Activated CD4-positive, alpha-beta T cell treated with anti-CD3 and anti-CD28 coated beads, Interleukin-2, amount 50 U/mL, for 48 hours (primary cell): ENCODE data around the gene FBXL7.

Experiments
- DNase-seq, 2 experiments: peaks; one replicate each; pipeline ENCODE4 v3.0.0-alpha.2; 2020

The FBXL7 gene

GRCh38 chr5:15786326-15786725 is 286.3 kb downstream of the FBXL7 start:
- DNase-seq: no peak

GRCh38 chr5:15786884-15787283 is 286.9 kb downstream of the FBXL7 start:
- DNase-seq: no peak

- no peak for DNase-seq
Measured at GRCh38 chr5:15787681-15788080, 287.7 kb downstream of the FBXL7 start.

- no peak for DNase-seq
Measured at GRCh38 chr5:15789642-15790041, 289.7 kb downstream of the FBXL7 start.

GRCh38 chr5:15790446-15791018 is 290.6 kb downstream of the FBXL7 start:
- no peak for DNase-seq

- no peak for DNase-seq
Measured at GRCh38 chr5:15791274-15791673, 291.3 kb downstream of the FBXL7 start.

GRCh38 chr5:15791859-15792258 is 291.9 kb downstream of the FBXL7 start:
- DNase-seq: no peak

GRCh38 chr5:15794052-15794985 is 294.3 kb downstream of the FBXL7 start:
- no peak for DNase-seq

GRCh38 chr5:15796096-15796495 is 296.1 kb downstream of the FBXL7 start:
- DNase-seq: no peak

GRCh38 chr5:15796557-15796956 is 296.6 kb downstream of the FBXL7 start:
- no peak for DNase-seq

GRCh38 chr5:15797116-15797515 is 297.1 kb downstream of the FBXL7 start:
- DNase-seq: no peak

GRCh38 chr5:15798006-15798405 is 298.0 kb downstream of the FBXL7 start:
- no peak for DNase-seq

- DNase-seq: no peak
Measured at GRCh38 chr5:15799014-15799413, 299.0 kb downstream of the FBXL7 start.

GRCh38 chr5:15799612-15800011 is 299.6 kb downstream of the FBXL7 start:
- DNase-seq: no peak

- no peak for DNase-seq
Measured at GRCh38 chr5:15803280-15803679, 303.3 kb downstream of the FBXL7 start.

GRCh38 chr5:15806613-15807012 is 306.6 kb downstream of the FBXL7 start:
- DNase-seq: no peak

- DNase-seq: no peak
Measured at GRCh38 chr5:15807248-15807647, 307.3 kb downstream of the FBXL7 start.

- DNase-seq: no peak
Measured at GRCh38 chr5:15807871-15808270, 307.9 kb downstream of the FBXL7 start.

GRCh38 chr5:15808577-15808976 is 308.6 kb downstream of the FBXL7 start:
- DNase-seq: no peak

GRCh38 chr5:15819617-15820016 is 319.6 kb downstream of the FBXL7 start:
- DNase-seq: no peak

- no peak for DNase-seq
Measured at GRCh38 chr5:15821506-15821905, 321.5 kb downstream of the FBXL7 start.

GRCh38 chr5:15823398-15823797 is 323.4 kb downstream of the FBXL7 start:
- DNase-seq: no peak

GRCh38 chr5:15827741-15828140 is 327.8 kb downstream of the FBXL7 start:
- DNase-seq: no peak

GRCh38 chr5:15831408-15831807 is 331.4 kb downstream of the FBXL7 start:
- no peak for DNase-seq

- DNase-seq: no peak
Measured at GRCh38 chr5:15833365-15833764, 333.4 kb downstream of the FBXL7 start.
